Measurements from ENCODE around the gene PAK6.
A peak's percentile ranks its signal among the peaks of the same experiment; 100 is the strongest.

PAK6 gene

GRCh38 chr15:40255033-40255432 lies 16.2 kb downstream of the PAK6 start:
- DNase-seq = no peak

GRCh38 chr15:40256638-40257235 lies 17.9 kb downstream of the PAK6 start:
- peak in 1 of 58 donors; percentile 26 for DNase-seq

GRCh38 chr15:40257656-40258450 lies 19.0 kb downstream of the PAK6 start:
- DNase-seq = no peak

DNA sequence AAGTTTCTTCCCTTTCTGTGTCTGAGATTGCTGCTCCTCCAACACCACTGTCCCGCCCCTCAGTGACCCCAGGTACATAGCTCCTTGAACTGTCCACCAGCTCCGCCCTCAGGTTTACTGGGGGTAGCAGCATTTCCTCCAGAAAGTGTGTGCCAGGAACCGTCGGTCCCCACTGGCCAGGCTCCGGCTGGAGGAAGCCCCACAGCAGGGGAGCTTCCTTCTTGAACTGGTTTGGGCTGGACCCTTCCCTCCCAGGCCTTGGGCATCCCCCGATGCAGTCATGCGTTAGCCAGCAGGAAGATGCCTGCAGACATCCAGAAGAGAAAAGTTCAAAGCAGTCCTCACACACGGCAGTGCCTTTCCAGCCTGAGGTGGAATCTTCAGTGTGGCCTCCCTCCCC lies 19.7 kb downstream of the PAK6 start:
- no peak for DNase-seq

DNA sequence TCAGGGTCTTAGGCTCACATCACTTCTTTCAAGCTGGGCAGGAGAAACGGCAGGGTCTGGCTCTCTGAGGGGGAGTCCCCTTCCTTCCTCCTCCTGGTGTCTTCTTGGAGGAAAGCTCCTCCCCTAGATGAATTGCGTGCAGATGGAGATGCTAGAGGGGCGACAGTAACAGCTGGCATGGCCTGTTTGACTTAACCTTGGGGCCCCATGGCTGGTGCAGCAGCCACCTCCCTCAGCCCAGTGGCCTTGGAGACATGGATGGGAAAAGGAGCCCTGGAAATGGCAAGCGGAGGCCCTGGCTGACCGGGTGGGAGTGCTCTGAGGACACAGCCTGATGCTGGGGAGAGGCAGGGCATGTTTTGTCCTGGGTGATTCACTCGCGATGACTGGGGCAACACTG lies 20.2 kb downstream of the PAK6 start:
- no peak for DNase-seq

- DNase-seq = no peak
Measured at GRCh38 chr15:40263024-40263754, 24.3 kb downstream of the PAK6 start.

DNA sequence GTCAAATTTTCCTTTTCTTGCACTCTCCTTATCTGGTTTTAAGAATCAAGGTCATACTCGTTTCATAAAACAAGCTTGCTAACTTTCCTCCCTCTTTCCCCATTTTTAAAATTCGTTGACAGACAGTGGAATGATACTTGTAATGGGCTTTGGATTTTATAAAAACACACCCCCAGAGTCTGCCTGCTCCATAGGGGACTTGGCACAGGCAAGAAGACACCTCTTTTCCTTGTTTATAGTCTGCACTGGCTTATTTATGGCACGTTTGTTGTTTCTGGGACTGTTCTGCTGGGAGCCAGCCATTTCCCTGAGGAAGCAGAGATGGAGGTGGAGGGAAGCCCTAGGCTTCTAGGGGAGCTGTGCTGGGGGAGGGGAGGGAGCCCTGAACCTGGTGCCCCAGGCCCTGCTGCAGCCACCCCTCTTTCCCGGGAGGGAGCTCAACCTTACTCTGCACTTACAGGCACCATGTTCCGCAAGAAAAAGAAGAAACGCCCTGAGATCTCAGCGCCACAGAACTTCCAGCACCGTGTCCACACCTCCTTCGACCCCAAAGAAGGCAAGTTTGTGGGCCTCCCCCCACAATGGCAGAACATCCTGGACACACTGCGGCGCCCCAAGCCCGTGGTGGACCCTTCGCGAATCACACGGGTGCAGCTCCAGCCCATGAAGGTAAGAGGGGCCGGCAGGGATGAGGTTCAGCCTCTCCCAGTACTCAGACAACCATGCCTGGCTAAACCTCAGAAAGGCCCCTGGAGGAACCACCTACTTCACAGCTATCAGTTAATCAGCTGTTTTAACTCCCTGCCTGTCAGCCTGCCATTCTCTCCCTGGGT lies 25.7 kb downstream of the PAK6 start:
- no peak for DNase-seq

DNA sequence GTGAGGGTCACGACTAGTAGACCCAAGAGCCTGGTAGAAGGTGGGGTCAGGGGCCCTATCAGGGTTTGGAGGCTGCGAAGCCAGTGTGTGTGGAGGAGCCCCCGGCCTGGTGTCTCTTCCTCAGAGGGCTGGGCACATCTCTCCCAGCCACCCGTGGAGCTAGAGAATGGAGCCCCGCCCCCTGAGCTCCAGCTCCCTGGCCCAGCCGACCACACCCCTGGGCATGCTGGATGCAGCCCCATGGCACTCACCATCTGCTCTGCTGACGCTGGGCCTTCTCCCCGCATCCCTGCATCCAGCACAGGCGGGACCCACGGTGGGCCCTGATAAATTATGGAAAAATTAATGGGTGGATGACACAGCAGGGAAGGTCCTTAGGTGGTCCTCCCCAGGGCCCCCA lies 26.5 kb downstream of the PAK6 start:
- DNase-seq = no peak

DNA sequence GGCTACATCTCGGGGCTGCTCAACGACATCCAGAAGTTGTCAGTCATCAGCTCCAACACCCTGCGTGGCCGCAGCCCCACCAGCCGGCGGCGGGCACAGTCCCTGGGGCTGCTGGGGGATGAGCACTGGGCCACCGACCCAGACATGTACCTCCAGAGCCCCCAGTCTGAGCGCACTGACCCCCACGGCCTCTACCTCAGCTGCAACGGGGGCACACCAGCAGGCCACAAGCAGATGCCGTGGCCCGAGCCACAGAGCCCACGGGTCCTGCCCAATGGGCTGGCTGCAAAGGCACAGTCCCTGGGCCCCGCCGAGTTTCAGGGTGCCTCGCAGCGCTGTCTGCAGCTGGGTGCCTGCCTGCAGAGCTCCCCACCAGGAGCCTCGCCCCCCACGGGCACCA lies 27.0 kb downstream of the PAK6 start:
- no peak for DNase-seq

GRCh38 chr15:40266828-40267304 lies 28.0 kb downstream of the PAK6 start:
- DNase-seq = peak in 2 of 58 donors; percentile 26 to 56

- no peak for DNase-seq
Measured at GRCh38 chr15:40267670-40268069, 28.8 kb downstream of the PAK6 start.

DNA sequence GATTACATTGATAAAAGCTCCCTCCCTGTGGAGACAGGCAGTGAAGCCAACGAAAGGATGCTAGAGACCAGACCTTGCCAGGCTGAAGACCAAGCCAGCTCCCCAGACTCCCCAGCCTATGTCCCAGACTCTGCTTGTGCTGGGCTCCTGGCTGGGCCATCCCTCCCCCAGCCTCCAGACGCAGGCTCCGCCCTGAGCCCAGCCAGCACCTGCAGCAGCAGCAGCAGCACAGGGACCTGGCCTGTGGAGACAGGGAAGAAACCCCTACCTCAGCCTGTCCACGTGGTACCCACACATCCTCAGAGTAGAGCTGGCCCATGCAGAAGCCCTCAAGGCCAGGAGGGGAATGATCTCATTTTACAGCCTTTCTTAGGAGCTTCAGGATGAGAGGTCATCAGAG lies 30.7 kb downstream of the PAK6 start:
- no peak for DNase-seq

DNA sequence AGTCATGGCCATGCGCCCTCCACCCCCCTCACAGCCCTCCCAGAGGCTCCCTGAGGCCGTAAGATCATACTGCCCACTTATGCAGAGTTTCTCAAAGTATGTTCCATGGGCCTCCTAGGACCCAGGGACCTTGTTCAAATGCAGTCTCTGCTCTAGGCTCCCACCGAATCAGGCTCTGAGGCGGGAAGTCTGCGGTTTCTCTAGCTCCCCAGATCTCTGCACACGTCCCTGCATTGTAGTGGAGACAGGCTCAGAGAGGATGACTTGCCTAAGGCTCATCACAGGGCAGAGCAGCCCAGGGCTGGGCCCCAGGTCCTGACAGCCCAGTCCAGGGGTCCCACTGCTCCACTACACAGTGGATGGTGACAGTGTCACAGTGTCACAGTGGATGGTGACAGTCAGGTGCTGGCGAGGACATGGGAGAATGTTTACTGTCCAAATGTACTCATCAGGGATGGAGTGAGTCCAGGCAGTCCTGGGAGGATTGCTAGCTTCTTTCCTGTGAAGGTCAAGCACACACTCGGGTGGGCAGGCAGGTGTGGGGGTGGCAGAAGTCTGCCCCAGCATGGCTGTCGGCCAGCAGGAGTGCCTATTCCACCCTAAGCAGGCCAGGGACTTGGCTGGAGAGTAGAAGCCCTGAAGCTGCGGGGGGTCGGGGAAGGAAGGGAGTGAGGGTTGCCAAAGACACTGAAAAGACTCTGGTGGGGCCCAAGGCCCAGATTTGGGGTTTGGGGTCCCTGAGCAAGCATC lies 31.6 kb downstream of the PAK6 start:
- DNase-seq = no peak

- no peak for DNase-seq
Measured at GRCh38 chr15:40271685-40272484, 33.0 kb downstream of the PAK6 start.

DNA sequence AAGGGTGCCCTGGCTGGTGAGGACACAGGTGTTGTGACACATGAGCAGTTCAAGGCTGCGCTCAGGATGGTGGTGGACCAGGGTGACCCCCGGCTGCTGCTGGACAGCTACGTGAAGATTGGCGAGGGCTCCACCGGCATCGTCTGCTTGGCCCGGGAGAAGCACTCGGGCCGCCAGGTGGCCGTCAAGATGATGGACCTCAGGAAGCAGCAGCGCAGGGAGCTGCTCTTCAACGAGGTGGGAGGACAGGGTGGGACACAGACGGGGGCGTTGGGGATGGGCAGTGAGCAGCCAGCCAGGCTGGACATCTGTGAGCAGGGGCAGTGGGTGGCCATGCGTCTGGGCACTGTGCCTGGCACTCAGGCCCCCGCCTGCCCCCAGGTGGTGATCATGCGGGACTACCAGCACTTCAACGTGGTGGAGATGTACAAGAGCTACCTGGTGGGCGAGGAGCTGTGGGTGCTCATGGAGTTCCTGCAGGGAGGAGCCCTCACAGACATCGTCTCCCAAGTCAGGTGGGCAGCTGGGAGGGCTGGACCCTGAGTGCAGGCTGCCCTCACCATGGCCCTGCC lies 33.7 kb downstream of the PAK6 start:
- peak in 2 of 58 donors; percentile 31 to 40 for DNase-seq

- DNase-seq = no peak
Measured at GRCh38 chr15:40273428-40273827, 34.6 kb downstream of the PAK6 start.

DNA sequence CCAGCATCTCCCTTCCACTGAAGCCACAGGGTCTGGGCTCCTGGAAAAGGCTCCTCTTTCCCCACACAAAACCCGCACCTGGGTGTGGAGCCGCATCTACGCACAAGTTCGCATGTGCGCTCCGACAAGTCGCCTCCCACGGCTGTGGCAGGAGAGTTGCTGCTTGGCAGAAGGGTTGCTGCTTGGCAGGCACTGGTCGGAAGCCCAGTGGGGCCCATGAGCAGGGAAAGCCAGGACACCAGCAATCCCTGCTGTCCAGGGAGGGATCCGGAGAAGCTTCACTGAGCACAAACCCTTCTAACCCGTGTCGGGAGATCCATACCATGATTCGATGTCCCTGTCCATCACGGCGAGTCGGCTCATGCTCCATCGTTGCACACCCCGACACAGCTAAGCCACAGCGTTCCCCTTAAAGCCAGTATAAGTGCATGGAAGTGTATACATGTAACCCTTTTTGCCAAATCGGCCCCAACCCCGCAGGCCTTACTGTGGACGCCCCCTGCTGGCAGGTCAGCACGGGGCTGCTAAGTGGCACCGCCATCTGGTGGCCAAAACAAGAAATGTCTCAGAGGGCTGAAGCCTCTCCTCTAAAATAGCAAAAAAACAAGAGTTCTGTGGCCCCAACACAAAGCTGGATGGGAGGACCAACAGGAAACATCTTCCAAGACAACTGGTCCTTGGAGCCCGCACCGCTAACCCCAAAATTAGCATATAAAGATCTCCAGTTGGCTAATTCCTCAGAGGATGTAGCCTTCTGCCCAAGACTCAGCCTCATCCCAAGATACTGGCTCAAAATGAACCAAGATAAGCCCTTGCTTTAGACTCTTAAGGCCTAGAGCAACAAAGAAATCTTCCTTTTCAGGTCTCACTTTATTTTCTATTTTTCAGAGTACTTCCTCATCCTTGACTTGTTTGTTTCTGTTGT lies 35.7 kb downstream of the PAK6 start:
- DNase-seq = peak in 54 of 58 donors; percentile 20 to 81 (median 58)

DNA sequence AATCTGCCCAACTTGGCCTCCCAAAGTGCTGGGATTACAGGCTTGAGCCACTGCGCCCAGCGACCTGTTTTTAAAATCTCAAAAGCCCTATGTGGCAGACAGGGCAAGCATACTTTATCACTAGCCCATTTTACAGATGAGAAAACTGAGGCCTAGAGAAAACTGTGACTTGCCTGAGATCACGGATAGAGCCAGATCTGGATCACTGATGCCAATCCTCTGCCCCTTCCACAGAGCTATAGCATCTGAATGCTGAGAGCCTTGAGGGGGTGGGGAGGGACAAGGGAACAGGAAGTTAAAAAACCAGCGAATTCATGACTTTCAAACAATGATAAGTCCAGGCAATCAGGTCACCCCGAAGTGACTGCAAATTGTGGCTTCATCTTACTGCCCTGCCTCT lies 36.7 kb downstream of the PAK6 start:
- DNase-seq = no peak

Measured in anterior cingulate cortex (tissue), 58 donors.